Measurements from ENCODE around the gene ATP6V0A1.
A peak's percentile ranks its signal among the peaks of the same experiment; 100 is the strongest.
"Not testable (repeated sequence)": the region's sequence is repeated elsewhere in the genome, so short reads cannot be mapped to it uniquely, and the experiment has no call there.

Gene ATP6V0A1

DNA sequence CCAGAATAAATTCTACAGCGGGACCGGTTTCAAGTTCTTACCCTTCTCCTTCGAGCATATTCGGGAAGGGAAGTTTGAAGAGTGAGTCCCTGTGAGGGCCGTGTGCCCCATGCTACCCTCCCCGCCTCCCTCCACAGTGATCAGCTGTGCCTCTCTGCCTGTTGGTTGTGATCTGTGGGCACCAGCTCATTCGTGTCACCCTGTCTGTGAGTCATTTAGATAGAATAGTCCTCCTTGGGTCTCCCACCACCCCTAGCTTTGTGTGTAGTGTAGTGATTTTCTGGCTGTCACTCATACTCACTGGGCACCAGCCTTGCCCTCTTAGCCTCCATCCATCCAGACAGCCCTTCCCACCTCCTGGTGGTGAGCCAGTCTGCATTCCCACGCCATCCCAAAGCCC is 62.4 kb downstream of the ATP6V0A1 start:
- no peak for DNase-seq

DNA sequence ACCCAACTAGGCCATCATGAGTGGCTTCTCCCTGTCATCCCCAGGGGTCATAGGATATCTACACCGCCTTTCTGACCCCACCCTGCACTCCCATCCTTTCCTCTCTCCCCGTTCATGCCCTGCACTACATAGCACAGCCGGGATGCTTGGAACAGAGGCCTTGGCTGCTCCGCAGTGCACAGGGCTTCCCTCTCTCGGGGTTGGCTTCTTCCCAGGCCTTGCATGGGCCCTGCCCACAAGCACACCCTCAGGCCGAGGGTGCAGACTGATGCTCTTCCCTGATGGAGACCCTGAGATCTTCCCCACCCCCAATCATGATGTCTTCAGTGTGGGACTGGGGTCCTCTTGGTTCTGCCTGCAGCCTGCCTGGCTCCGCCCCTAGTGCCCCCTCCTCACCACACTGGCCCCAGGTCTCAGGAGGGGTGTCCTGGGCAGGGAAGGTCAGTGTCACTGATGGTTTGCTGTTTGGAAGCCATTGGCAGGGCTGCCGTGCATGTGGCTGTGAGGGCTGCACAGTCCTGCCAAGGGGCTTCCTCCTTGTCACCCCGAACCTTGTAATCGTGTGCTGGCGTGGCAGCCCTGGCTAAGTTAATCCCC is 63.1 kb downstream of the ATP6V0A1 start:
- DNase-seq, result no peak

DNA sequence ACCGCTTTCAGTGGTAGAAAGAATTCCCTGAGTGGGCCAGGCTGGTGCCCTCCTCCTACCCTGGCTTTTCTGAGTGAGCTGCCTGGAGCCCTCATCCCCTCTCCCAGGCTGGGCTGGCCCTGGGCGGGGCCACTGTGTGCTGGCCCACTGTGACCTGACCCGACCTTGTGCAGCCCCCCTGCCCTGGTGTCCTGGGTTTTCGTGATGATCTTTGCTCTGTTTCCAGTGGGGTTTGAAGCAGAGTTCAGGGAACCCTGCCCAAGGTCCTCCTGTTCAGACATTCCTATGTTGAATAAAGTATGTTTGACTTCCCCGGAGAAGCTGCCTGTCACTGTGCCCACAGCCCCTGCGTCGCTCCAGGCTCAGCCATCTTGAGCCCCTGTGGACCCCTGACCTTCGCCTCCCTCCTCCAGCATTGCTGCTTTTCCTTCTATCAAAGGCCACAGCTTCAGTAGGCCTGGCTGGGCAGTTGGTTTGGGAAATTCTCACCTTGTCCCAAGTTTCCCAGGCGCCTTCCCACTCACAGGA is 63.6 kb downstream of the ATP6V0A1 start:
- DNase-seq, result no peak

DNA sequence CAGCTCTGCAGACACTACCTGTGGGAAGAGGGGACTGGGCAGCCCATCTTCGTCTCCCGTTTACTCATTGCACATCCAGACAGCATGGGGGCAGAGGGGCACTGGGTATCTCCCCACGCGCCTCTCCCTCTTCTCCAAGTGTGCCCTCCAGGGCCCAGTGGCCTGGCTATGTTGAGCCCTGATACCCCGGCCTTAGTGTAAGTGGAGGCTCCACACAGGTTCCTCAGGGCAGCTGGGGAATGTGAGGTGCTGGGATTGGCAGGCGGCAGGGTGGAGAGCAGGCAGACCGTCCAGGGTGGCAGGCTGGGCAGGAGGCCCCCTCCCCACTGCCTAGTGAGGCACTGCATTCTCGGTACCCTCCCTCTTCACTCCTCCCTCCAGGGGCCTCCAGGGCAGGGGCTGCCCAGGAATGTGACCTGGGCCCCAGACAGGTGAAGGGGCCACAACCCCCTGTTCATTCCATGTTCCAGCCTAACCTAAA is 64.2 kb downstream of the ATP6V0A1 start:
- no peak for DNase-seq

DNA sequence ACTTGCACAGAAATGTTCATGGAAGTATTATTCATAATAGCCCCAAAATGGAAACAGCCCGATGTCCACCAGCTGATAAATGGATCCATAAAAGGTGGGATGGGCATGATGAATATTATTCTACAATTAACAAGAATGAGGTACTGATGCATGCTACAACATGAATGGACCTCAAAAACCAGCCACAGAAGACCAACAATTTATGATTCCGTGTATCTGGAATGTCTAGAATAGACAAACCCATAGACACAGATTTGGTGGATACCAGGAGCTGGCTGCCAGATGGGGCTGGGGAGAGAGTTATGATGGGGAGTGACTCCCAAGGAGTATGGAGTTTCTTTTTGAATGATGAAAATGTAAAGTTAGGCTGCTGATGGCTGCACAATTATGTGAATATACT is 66.5 kb downstream of the ATP6V0A1 start:
- DNase-seq, result no peak

DNA sequence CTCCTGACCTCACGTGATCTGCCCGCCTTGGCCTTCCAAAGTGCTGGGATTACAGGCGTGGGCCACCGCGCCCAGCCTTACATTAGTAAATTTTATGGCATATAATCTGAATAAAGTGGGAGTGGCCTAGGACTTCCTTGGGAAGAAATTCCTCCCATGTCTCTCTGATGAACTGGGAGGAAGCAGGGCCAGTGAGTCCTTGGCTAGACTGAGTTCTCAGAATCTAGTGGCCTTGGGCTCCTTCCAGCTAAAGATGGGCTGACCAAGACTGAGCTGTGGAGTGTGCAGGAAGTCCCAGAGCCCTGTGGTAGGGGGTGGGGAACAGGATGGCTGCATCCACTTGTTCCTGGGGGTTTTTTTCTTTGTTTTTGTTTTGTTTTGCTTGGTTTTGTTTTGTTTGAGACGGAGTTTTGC is 67.4 kb downstream of the ATP6V0A1 start:
- no peak for DNase-seq

DNA sequence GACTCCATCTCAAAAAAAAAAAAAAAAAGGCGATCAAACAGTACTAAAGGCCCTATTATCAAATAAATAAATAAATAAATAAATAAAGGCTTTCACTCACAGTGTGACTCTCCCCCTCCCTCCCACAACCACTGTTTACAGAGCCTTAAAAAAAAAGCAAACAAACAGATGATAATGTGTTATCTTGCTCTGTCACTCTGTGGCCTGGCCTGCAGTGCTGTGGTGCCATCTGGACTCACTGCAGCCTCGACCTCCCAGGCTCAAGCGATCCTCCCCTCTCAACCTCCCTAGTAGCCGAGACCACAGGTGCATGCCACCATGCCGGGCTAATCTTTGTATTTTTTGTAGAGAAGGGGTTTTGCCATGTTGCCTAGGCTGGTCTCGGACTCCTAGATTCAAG is 69.3 kb downstream of the ATP6V0A1 start:
- DNase-seq, result no peak

DNA sequence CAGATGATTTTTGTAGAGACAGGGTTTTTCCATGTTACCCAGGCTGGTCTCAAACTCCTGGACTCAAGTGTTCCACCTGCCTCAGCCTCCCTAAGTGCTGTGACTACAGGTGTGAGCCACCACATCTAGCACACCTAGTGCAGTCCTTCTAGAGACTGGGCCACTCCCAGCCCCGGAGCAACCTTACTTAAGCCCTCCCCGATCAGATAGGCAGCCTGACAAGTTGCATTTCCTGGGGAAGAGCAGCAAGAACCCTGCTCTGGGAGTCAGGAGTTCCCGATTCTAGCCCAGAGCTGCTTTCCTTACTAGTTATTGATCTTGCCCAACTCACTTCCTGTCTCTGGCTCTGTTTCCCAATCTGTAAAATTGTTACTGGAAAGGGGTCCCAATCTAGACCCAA is 70.4 kb downstream of the ATP6V0A1 start:
- DNase-seq, result no peak

DNA sequence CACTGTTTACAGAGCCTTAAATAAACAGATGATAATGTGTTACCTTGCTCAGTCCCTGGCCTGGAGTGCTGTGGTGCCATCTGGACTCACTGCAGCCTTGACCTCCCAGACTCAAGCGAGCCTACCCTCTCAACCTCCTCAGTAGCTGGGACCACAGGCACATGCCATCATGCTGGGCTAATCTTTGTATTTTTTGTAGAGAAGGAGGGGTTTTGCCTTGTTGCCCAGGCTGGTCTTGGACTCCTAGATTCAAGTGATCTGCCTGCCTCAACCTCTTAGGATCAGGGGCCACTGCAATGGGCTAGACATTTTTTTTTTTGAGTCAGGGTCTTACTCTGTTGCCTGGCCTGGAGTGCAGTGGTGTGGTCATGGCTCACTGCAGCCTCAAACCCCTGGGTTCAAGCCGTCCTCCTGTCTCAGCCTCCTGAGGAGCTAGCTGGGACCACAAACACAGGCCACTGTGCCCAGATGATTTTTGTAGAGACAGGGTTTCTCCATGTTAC is 72.3 kb downstream of the ATP6V0A1 start:
- peak in 1 of 2 experiments; percentile 6 for DNase-seq

DNA sequence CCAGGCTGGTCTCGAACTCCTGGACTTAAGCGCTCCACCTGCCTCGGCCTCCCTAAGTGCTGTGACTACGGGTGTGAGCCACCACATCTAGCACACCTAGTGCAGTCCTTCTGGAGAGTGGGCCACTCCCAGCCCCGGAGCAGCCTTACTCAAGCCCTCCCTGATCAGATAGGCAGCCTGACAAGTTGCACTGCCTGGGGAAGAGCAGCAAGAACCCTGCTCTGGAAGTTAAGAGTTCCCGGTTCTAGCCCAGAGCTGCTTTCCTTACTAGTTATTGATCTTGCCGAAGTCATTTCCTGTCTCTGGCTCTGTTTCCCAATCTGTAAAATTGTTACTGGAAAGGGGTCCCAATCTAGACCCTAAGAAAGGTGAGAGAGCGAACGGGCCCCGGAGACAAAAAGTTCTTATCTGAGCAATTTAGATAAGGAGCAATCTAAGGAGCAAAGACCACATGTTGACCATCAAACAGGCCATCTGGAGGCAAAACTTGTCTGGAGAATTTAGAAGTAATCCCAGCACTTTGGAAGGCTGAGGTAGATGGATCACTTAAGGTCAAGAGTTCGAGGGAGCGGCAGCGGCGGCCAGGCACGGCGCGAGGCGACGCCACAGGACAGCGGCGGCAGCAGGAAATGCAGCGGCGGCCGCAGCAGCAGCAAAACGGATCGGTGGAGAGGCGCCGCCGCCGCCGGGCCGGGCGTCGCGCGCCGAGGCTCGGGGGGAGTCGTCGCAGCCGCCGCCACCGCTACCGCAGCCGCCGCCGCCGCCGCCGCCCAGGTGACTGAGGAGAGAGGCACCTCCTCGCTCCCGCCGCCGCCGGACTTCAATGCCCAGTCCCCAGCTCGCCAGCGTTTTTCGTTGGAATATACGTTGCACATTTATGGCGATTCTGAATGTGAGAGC is 73.0 kb downstream of the ATP6V0A1 start:
- DNase-seq, result peak; percentile 15 to 50

DNA sequence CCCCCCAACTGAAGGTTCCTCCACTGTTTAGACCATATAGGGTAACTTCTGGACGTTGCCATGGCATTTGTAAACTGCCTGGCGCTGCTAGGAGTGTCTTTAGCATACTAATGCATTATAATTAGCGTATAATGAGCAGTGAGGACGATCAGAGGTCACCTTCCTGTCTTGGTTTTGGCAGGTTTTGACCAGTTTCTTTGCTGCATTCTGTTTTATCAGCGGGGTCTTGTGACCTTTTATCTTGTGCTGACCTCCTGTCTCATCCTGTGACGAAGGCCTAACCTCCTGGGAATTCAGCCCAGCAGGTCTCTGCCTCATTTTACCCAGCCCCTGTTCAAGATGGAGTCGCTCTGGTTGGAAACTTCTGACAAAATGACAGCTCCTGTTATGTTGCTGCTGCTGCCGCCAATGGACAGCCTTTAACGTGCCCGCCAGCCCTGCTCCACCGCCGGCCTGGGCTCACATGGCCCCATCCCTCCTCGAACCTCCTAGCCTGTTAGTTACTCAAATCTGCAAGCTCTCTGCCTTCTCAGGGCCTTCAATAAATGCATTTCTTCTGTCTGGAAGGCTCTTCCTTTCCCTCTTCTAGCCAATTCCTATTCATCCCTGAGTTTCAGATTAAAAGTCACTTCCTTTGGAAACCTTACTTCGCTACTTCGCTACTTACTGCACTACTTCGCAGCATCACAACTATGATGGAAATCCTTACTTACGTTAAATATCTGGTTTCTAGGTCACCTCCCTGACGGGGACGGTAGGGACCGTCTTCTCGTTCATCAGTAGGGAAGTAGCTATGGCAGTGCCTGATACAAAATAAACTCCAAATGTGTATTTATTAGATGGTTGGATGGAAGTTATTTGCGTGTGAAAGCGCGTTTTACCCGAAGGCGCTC is 76.7 kb downstream of the ATP6V0A1 start:
- DNase-seq, result no peak

DNA sequence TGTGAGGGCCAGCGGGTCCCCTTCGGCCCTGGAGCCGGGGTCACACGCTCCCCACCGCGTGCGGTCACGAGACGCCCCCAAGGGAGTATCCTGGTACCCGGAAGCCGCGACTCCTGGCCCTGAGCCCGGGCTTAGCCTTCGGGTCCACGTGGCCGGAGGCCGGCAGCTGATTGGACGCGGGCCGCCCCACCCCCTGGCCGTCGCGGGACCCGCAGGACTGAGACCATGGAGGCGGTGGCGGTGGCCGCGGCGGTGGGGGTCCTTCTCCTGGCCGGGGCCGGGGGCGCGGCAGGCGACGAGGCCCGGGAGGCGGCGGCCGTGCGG is 77.3 kb downstream of the ATP6V0A1 start, which contains the start of gene NAGLU:
NAGLU (plus strand) TSS at position 194 of the 324 bp plus-strand sequence; CDS start at position 226, 32 bp downstream.
- peak; percentile 87 to 92 for DNase-seq

DNA sequence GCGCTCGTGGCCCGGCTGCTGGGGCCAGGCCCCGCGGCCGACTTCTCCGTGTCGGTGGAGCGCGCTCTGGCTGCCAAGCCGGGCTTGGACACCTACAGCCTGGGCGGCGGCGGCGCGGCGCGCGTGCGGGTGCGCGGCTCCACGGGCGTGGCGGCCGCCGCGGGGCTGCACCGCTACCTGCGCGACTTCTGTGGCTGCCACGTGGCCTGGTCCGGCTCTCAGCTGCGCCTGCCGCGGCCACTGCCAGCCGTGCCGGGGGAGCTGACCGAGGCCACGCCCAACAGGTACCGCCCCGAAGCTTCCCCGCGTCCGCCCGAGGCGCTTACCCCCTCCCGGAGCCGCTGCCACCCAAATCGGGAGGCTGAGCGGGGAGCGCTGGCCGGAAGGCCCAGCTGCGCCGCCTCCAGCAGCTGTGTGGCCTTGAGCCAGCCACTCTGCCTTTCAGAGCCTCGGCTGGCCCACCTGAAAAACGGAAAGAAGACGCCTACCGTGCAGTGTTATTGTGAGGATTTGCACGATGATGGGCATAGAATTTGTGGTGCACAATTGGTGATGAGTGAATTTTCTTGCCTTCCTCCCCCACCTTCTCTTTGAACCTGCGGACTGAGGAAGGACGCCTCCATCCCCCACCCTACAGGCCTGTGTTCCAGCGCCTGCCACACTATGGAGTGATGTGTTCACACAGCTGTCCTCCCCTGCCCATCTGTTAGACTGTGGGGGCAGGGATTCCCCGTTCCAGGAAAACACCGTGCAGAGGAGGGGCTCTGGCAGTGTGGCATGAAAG is 77.9 kb downstream of the ATP6V0A1 start:
- DNase-seq, result peak; percentile 46 to 48

DNA sequence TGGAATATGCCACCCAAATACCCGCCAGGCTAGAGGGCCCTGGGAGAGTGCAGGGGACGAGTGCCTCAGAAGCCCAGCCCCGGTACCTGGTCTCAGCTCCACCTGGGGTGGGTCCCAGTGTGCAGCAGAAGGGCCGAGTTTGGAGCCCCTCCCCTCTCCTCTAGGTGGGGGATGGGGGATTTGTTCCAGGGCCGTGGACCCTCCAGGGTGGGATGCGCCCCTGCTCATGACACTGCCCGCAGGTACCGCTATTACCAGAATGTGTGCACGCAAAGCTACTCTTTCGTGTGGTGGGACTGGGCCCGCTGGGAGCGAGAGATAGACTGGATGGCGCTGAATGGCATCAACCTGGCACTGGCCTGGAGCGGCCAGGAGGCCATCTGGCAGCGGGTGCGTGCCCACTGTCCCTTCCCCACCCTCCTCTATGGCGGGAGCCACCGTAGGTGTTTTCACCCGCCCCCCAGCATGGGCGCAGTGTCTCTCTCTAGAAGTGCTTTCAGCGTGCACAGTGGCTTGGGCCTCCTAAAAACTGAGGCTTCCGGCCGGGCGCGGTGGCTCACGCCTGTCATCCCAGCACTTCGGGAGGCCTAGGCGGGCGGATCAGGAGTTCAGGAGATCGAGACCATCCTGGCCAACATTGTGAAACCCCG is 78.6 kb downstream of the ATP6V0A1 start:
- DNase-seq, result no peak

DNA sequence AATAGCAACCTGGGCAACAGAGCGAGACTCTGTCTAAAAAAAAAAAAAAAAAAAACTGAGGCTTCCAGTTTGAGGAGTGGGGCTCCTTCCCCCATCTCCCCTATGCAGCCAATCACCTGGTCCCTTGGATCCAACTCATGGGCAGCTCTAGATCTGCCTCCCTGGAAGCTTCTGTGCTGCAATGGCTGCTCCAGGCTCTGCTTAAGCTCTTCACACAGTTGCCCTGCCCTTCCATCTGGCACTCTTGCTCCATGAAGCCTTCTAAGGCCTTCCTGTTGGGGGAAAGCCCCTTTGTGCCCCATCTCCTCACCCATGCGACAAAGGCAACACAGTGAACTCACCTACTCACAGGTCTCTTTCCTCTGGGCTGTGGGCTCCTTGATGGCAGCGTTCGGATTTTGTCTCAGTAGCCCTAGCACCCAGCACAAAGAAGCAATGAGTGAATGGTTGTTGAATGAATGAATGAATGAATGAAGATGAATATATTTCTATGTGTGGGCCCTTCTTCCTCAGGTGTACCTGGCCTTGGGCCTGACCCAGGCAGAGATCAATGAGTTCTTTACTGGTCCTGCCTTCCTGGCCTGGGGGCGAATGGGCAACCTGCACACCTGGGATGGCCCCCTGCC is 79.3 kb downstream of the ATP6V0A1 start:
- DNase-seq, result no peak

DNA sequence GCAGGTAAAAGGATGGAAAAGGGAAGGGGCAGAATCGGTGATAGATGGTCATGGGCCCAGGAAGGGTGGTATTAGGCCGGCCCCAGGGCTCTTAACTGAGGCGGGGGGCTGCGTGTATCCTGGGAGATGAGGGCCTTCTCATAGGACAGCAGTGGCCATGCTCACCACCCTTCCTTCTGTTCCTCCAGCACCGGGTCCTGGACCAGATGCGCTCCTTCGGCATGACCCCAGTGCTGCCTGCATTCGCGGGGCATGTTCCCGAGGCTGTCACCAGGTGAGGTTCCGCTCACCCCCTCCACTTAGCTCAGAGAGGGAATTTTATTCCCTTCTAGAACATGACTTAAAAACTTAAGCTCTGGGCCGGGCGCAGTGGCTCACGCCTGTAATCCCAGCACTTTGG is 79.8 kb downstream of the ATP6V0A1 start:
- DNase-seq, result no peak

DNA sequence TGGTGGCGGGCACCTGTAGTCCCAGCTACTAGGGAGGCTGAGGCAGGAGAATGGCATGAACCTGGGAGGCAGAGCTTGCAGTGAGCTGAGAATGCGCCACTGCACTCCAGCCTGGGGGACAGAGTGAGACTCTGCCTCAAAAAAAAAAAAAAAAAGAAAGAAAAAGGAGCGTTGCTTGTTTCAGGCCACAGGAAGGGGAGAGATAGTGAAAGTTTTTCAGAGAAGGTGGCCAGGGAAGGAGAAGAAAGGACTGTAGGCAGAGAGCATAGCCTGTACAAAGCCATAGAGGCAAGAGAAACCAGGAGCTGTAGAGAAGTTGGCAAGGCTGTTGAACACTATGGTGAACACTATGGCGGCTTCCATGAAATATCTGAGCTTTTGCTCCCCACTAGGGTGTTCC is 81.9 kb downstream of the ATP6V0A1 start:
- DNase-seq, result not testable (repeated sequence)

DNA sequence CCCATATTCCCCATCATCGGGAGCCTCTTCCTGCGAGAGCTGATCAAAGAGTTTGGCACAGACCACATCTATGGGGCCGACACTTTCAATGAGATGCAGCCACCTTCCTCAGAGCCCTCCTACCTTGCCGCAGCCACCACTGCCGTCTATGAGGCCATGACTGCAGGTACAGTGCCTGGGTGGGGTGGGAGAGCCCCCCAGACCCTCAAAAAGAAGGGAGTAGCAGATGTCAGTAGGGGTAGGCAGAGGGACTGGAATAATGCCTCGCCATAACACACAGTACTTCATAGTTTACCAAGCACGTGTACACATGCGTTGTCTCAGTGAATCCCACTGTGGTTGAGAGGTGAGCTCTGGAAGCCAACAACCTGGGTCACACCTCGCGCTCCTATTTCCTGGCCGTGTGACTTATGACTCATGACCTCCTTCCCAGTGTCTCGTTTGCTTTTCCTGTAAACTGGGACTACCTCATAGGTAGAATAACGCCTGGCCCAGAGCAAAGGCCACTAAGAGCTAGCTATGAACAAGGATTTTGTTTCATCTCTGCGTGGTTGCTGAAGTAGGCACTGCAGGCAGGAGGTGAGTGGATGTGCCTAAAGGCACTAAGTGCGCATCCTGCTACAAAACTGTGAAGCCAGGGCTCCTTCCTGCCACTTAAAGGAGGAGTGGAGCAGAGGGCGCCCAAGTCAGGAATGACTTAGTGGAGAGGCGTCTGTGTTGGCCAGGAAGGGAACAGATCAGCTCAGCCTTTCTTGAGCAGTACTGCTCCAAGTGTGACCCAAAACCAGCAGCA is 82.6 kb downstream of the ATP6V0A1 start:
- DNase-seq, result no peak

DNA sequence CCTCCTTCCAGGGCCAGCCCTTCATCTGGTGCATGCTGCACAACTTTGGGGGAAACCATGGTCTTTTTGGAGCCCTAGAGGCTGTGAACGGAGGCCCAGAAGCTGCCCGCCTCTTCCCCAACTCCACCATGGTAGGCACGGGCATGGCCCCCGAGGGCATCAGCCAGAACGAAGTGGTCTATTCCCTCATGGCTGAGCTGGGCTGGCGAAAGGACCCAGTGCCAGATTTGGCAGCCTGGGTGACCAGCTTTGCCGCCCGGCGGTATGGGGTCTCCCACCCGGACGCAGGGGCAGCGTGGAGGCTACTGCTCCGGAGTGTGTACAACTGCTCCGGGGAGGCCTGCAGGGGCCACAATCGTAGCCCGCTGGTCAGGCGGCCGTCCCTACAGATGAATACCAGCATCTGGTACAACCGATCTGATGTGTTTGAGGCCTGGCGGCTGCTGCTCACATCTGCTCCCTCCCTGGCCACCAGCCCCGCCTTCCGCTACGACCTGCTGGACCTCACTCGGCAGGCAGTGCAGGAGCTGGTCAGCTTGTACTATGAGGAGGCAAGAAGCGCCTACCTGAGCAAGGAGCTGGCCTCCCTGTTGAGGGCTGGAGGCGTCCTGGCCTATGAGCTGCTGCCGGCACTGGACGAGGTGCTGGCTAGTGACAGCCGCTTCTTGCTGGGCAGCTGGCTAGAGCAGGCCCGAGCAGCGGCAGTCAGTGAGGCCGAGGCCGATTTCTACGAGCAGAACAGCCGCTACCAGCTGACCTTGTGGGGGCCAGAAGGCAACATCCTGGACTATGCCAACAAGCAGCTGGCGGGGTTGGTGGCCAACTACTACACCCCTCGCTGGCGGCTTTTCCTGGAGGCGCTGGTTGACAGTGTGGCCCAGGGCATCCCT is 84.8 kb downstream of the ATP6V0A1 start:
- DNase-seq, result no peak

All from NCI-H1930 (cell line).